ENCODE measurements around the gene MORN1.

The MORN1 gene

GRCh38 chr1:2271841-2272655 lies 119.3 kb downstream of the MORN1 start:
- H4K8ac ChIP-seq (ENCODE audit: low read length) = no peak overlapping the region
- H3K4me3 ChIP-seq (ENCODE audit: insufficient read depth in 1 of 2, low read depth in 1 of 2, low read length in 2 of 2) = no peak overlapping the region
- H2BK12ac ChIP-seq (ENCODE audit: low read length in 2 of 2) = peak overlapping the region in 1 of 2 experiments; percentile 59
- WGBS = 43% methylated on average over 17 of the region's 23 CpGs
- no peak overlapping the region for H2BK120ac ChIP-seq (ENCODE audit: low read depth, low read length)
- H3K27ac ChIP-seq (ENCODE audit: low read length, poor library complexity, severe bottlenecking) = no peak overlapping the region
- no peak overlapping the region for H3K14ac ChIP-seq (ENCODE audit: low read length in 2 of 2)
- no peaks in the 10 kb centered on the region for H3K27me3 ChIP-seq (ENCODE audit: control insufficient read depth in 1 of 2, insufficient read depth in 1 of 2, low read length in 2 of 2)
- no peak overlapping the region for H2BK5ac ChIP-seq (ENCODE audit: low read depth, low read length, poor library complexity, severe bottlenecking)
- H3K23ac ChIP-seq (ENCODE audit: low read length in 2 of 2) = peak overlapping the region in 1 of 2 experiments; percentile 28
- peaks cover 0 to 37% of the 10 kb centered on the region in 2 experiments for H3K36me3 ChIP-seq (ENCODE audit: control insufficient read depth in 1 of 2, insufficient read depth in 2 of 2, low read depth in 1 of 2, low read length in 2 of 2)
- DNase-seq = peak; percentile 29
- peak overlapping the region; percentile 33 to 48 for H3K18ac ChIP-seq (ENCODE audit: low read depth in 1 of 2, low read length in 2 of 2)
- peak overlapping the region; percentile 31 for H2BK15ac ChIP-seq (ENCODE audit: low read depth, poor library complexity, severe bottlenecking)
- H4K91ac ChIP-seq (ENCODE audit: low read length) = peak overlapping the region; percentile 40
- no peak overlapping the region for H3K4me2 ChIP-seq (ENCODE audit: low read length, poor library complexity, severe bottlenecking)
- peaks cover 84% of the 10 kb centered on the region for H3K4me1 ChIP-seq (ENCODE audit: control insufficient read depth, insufficient read depth, low read depth, low read length)
- no peak overlapping the region for H2AK5ac ChIP-seq (ENCODE audit: low read length, severe bottlenecking)
- no peaks in the 10 kb centered on the region for H3K9me3 ChIP-seq (ENCODE audit: control insufficient read depth, low read length)
- no peak overlapping the region for H3K4ac ChIP-seq (ENCODE audit: low read depth in 1 of 2, low read length in 2 of 2)
- H2AFZ ChIP-seq (ENCODE audit: low read depth, low read length) = no peak overlapping the region
- peaks cover 2% of the 10 kb centered on the region for H3K79me1 ChIP-seq (replicated peaks; ENCODE audit: low read length, poor library complexity, severe bottlenecking)
- H3K9ac ChIP-seq (ENCODE audit: low read length) = no peak overlapping the region
